GM12875 (cell line): ENCODE measurements around the gene SMCHD1.
"Not testable (repeated sequence)": the region's sequence is repeated elsewhere in the genome, so short reads cannot be mapped to it uniquely, and the experiment has no call there.

Experiments
- H3K4me3 ChIP-seq: one replicate; pipeline ENCODE4 v1.5.1; 2011; ENCODE audit warnings: low read depth, low read length, control low read depth
- TF ChIP-seq, protein P1 (sequence below): IDR thresholded peaks from 2 replicates; pipeline ENCODE4 v1.5.1; 2011; ENCODE audit warnings: low read depth, mild to moderate bottlenecking, control low read depth, inconsistent platforms, low read length, moderate library complexity, borderline replicate concordance; ENCODE audit not compliant: insufficient read depth

Gene SMCHD1

DNA sequence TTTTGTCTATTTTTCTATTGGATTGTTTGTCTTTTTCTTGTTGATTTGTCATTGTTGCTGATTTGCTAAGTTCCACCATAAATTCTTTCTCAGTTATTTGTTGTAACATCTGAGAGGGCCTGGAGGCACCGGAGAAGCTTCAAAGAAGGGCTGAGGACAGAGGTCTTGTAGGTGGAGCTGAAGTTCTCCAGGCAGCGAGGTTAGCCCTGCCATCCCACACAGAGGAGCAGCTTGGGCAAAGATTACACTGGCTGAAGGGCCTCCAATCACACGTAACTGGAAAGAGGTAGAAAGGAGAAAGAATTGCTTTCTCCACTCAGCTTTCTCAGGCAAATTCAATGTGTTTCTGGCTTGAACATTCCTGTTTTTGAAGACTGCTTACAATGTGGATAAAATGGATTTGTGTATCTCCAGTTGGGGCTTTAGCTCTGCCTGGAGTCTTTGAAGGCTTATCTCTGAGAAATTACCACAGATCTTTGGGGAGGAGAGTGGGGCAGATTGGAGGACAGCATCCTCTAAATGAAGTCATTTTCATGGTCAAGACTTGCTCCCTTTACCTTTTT, 170.2 kb downstream of the SMCHD1 start:
- no peak overlapping the region for H3K4me3 ChIP-seq
- TF ChIP-seq, protein P1, sequence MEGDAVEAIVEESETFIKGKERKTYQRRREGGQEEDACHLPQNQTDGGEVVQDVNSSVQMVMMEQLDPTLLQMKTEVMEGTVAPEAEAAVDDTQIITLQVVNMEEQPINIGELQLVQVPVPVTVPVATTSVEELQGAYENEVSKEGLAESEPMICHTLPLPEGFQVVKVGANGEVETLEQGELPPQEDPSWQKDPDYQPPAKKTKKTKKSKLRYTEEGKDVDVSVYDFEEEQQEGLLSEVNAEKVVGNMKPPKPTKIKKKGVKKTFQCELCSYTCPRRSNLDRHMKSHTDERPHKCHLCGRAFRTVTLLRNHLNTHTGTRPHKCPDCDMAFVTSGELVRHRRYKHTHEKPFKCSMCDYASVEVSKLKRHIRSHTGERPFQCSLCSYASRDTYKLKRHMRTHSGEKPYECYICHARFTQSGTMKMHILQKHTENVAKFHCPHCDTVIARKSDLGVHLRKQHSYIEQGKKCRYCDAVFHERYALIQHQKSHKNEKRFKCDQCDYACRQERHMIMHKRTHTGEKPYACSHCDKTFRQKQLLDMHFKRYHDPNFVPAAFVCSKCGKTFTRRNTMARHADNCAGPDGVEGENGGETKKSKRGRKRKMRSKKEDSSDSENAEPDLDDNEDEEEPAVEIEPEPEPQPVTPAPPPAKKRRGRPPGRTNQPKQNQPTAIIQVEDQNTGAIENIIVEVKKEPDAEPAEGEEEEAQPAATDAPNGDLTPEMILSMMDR, result no peak

GRCh38 chr18:2826581-2826980, 171.1 kb downstream of the SMCHD1 start:
- TF ChIP-seq, protein P1, result no peak
- H3K4me3 ChIP-seq, result no peak overlapping the region

- H3K4me3 ChIP-seq, result no peak overlapping the region
- TF ChIP-seq, protein P1, result no peak
Observed at GRCh38 chr18:2827061-2827460, 171.5 kb downstream of the SMCHD1 start.

DNA sequence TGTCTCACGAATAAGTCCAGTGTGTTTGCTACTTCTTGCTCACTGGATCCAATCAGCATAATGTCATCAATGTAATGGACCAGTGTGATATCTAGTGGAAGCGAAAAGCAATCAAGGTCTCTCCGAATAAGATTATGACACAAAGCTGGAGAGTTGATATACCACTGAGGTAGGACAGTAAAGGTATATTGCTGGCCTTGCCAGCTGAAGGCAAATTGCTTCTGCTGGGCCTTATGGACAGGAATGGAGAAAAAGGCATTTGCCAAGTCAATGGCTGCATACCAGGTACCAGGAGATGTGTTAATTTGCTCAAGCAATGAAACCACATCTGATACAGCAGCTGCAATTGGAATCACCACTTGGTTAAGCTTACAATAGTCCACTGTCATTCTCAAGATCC, 180.6 kb downstream of the SMCHD1 start:
- H3K4me3 ChIP-seq, result not testable (repeated sequence)

DNA sequence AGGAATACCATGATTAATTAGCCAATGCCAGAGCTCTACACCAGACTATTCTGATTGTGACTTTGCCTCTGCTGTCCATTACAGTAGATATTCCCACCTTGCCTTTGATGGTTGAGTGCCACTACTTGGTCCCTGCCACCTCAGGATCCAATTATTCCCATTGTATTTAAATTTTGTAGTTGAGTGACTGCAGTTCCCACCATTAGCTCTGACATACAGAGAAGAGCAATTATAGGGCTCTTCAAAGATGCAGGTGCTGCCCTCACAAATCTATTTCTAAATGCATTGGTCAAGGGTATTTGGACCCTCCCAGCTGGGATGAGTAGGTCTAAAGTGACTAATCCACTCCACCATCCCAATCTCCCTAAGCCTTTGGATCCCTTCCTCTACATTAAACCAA, 181.8 kb downstream of the SMCHD1 start:
- not testable (repeated sequence) for H3K4me3 ChIP-seq

DNA sequence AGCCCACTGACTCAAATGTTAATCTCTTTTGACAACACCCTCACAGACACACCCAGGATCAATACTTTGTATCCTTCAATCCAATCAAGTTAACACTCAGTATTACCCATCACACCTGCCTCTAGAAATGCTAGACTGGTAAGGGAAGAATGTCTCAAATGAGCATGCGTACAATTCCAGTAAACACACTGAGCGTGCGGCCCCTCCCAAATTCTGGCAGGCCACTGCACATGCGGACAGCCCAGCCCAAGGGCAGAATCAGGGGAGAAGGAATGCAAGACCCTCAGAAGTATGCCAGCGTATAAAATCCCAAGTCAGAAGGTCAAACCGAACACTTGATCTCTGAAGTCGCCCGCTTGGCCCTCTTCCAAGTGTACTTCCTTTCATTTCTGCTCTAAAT, 183.7 kb downstream of the SMCHD1 start:
- TF ChIP-seq, protein P1, result no peak
- no peak overlapping the region for H3K4me3 ChIP-seq

- H3K4me3 ChIP-seq, result no peak overlapping the region
- TF ChIP-seq, protein P1, result no peak
Observed at GRCh38 chr18:2840521-2840920, 185.0 kb downstream of the SMCHD1 start.

DNA sequence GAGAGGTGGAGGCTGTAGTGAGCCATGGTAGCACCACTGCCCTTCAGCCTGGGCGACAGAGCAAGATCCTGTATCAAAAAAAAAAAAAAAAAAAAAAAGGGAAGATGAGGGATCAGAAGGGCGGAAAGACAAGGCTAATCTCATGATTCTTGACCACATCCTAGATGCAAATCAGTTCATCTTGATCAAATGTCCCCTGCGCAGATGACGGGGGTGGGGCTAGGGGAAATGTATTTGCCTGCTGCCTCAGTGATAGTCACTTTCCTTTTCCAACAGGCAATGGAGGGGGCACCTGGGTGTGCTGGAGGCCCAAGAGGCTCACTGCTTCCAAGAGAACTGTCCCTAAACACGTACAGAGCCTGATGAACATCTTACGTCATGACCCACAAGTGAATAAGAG, 187.6 kb downstream of the SMCHD1 start:
- H3K4me3 ChIP-seq, result no peak overlapping the region
- TF ChIP-seq, protein P1, result no peak
